ENCODE results near the gene RIPPLY3.
"Not testable (repeated sequence)": the region's sequence is repeated elsewhere in the genome, so short reads cannot be mapped to it uniquely, and the experiment has no call there.

RIPPLY3 gene

GRCh38 chr21:36980280-36981048, 26.0 kb upstream of the RIPPLY3 start:
- no peak for DNase-seq (ENCODE audit: low read depth in 2 of 2, low spot score in 1 of 2)

GRCh38 chr21:36981049-36981391, 25.5 kb upstream of the RIPPLY3 start:
- DNase-seq (ENCODE audit: low read depth in 2 of 2, low spot score in 1 of 2): no peak

- DNase-seq (ENCODE audit: low read depth in 2 of 2, low spot score in 1 of 2): no peak
These were observed 24.4 kb upstream of the RIPPLY3 start for GRCh38 chr21:36981977-36982700.

GRCh38 chr21:36985751-36986594, 20.5 kb upstream of the RIPPLY3 start:
- no peak for DNase-seq (ENCODE audit: low read depth in 2 of 2, low spot score in 1 of 2)

- no peak for DNase-seq (ENCODE audit: low read depth in 2 of 2, low spot score in 1 of 2)
These were observed 18.7 kb upstream of the RIPPLY3 start for GRCh38 chr21:36987845-36988244.

GRCh38 chr21:36988536-36988935, 18.0 kb upstream of the RIPPLY3 start:
- DNase-seq (ENCODE audit: low read depth in 2 of 2, low spot score in 1 of 2): no peak

GRCh38 chr21:36989199-36989698, 17.3 kb upstream of the RIPPLY3 start:
- DNase-seq (ENCODE audit: low read depth in 2 of 2, low spot score in 1 of 2): not testable (repeated sequence)

GRCh38 chr21:36989699-36990507, 16.6 kb upstream of the RIPPLY3 start:
- DNase-seq (ENCODE audit: low read depth in 2 of 2, low spot score in 1 of 2): peak; percentile 53 to 78

GRCh38 chr21:36990508-36991205, 15.8 kb upstream of the RIPPLY3 start:
- DNase-seq (ENCODE audit: low read depth in 2 of 2, low spot score in 1 of 2): no peak

- DNase-seq (ENCODE audit: low read depth in 2 of 2, low spot score in 1 of 2): no peak
These were observed 13.8 kb upstream of the RIPPLY3 start for GRCh38 chr21:36992671-36993070.

- no peak for DNase-seq (ENCODE audit: low read depth in 2 of 2, low spot score in 1 of 2)
These were observed 11.9 kb upstream of the RIPPLY3 start for GRCh38 chr21:36994501-36995158.

- not testable (repeated sequence) for DNase-seq (ENCODE audit: low read depth in 2 of 2, low spot score in 1 of 2)
These were observed 11.2 kb upstream of the RIPPLY3 start for GRCh38 chr21:36995285-36995684.

- no peak for DNase-seq (ENCODE audit: low read depth in 2 of 2, low spot score in 1 of 2)
These were observed 7.2 kb upstream of the RIPPLY3 start for GRCh38 chr21:36999131-36999898.

GRCh38 chr21:37000381-37000780, 6.1 kb upstream of the RIPPLY3 start:
- DNase-seq (ENCODE audit: low read depth in 2 of 2, low spot score in 1 of 2): no peak

GRCh38 chr21:37001441-37001840, 5.1 kb upstream of the RIPPLY3 start:
- no peak for DNase-seq (ENCODE audit: low read depth in 2 of 2, low spot score in 1 of 2)

GRCh38 chr21:37002851-37003250, 3.7 kb upstream of the RIPPLY3 start:
- DNase-seq (ENCODE audit: low read depth in 2 of 2, low spot score in 1 of 2): not testable (repeated sequence)

GRCh38 chr21:37003917-37004316, 2.6 kb upstream of the RIPPLY3 start:
- DNase-seq (ENCODE audit: low read depth in 2 of 2, low spot score in 1 of 2): not testable (repeated sequence)

GRCh38 chr21:37005548-37006485, 685 bp upstream of the RIPPLY3 start:
- no peak for DNase-seq (ENCODE audit: low read depth in 2 of 2, low spot score in 1 of 2)

All from stimulated activated CD8-positive, alpha-beta memory T cell treated with anti-CD3 and anti-CD28 coated beads, Interleukin-4, amount 100 ng/mL, for 4 hours (primary cell).